ENCODE data around the gene TMPRSS13.

- TF ChIP-seq, protein P1, sequence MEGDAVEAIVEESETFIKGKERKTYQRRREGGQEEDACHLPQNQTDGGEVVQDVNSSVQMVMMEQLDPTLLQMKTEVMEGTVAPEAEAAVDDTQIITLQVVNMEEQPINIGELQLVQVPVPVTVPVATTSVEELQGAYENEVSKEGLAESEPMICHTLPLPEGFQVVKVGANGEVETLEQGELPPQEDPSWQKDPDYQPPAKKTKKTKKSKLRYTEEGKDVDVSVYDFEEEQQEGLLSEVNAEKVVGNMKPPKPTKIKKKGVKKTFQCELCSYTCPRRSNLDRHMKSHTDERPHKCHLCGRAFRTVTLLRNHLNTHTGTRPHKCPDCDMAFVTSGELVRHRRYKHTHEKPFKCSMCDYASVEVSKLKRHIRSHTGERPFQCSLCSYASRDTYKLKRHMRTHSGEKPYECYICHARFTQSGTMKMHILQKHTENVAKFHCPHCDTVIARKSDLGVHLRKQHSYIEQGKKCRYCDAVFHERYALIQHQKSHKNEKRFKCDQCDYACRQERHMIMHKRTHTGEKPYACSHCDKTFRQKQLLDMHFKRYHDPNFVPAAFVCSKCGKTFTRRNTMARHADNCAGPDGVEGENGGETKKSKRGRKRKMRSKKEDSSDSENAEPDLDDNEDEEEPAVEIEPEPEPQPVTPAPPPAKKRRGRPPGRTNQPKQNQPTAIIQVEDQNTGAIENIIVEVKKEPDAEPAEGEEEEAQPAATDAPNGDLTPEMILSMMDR (IDR thresholded peaks at IDR 0.05) = no peak
- no peak for TF ChIP-seq POLR2AphosphoS5 (IDR thresholded peaks at IDR 0.05)
- TF ChIP-seq POLR2A (IDR thresholded peaks at IDR 0.05) = no peak
These were observed 22.5 kb downstream of the TMPRSS13 start for GRCh38 chr11:117906710-117907109.
